SIG-M5 treated with dmso at 0.1 percent for 504 hours (cell line): ENCODE measurements around the gene CEACAM1.
"Not testable (repeated sequence)": the region's sequence is repeated elsewhere in the genome, so short reads cannot be mapped to it uniquely, and the experiment has no call there.

Source experiments
- DNase-seq: peaks from one replicate; lab custom pipeline; 2025; ENCODE audit not compliant: unreplicated experiment; lab: John Stamatoyannopoulos, UW

The CEACAM1 gene

DNA sequence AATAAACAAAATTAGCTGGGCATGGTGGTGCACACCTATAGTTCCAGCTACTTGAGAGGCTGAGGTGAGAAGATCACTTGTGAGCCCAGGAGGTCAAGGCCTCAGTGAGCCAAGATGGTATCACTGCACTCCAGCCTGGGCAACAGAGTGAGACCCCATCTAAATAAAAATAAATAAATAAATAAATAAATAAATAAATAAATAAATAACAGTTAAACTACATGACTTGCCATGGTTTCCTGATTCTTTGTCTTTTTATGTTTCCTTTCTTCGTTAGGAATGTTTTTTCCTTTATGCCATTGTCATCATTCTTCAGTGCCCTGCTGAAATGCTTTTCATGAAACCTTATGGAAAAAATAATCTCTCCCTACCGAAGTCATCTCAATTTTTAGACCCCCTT, 50.3 kb downstream of the CEACAM1 start:
- DNase-seq, result no peak

DNA sequence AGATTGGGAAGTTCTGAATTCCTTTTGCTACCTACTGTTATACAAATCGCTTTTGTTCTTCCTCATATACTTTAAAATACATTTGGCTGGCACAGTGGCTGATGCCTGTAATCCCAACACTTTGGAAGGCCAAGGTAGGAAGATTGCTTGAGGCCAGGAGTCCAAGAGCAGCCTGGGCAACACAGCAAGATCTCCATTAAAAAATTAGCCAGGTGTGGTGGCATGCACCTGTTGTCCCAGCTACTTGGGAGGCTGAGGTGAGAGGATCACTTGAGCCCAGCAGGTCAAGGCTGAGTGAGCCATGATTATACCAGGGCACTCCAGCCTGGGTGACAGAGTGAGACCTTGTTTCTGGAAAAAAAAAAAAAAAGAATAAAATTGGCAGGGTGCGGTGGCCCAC, 51.2 kb downstream of the CEACAM1 start:
- no peak for DNase-seq

- no peak for DNase-seq
These were observed 52.9 kb downstream of the CEACAM1 start for GRCh38 chr19:42475366-42475765.

GRCh38 chr19:42474743-42475142, 53.5 kb downstream of the CEACAM1 start:
- no peak for DNase-seq

GRCh38 chr19:42473686-42474085, 54.6 kb downstream of the CEACAM1 start:
- DNase-seq, result no peak

- no peak for DNase-seq
These were observed 55.7 kb downstream of the CEACAM1 start for GRCh38 chr19:42472402-42473147.

DNA sequence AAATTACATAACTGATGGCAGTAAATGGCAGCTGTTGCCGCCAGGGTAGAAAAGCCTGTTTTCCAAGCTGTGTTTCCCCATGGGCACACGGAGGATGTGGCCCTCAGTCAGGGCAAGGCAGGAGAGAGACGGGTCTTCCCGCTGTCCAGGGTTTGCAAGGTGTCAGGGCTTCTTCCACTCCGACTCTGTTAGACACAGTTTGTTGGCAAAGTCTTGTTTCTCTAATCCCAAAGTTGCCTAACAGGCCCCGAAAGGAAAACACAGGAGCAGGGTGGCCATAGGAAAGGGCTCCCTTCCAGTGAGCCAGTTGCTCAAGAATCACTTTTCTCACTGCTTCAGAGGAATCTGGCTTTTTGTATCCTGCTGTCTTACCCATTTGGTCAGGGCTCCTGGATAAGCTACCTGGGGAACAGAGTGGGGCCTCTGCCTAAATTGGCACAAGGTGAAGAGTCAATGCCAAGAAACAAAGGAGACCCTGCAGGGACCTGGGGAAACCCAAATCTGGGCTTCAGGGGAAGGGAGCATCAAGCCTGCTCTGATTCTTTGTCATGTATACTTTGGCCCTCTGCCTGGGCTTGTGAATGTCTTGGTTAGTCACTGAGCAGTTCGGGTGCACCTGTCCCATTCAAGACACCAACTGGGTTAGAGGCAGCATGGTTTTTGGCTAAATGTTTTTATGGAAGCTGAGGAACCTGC, 56.6 kb downstream of the CEACAM1 start:
- no peak for DNase-seq

GRCh38 chr19:42469311-42470235, 58.7 kb downstream of the CEACAM1 start:
- DNase-seq, result no peak

DNA sequence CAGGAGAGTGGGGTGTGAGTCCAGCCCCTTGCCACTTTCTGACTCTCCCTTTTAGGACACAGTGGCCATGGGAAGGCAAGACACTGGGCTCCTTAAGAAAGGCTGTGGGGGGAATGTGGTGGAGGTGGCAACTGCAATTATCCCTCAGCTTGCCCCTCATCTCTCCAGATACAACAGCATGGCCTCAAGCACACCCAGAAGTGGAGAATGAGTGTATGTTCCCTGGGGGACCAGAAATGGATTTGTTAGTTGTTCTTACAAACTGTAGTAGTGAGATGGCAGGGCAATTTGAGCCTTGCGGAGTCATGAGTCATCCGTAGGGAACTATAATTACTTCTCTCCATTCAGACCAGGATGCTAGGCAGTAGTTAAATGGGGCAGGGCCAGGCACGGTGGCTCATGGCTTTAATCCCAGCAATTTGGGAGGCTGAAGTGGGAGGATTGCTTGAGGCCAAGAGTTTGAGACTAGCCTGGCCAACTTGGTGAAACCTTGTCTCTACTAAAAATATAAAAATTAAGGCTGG, 59.9 kb downstream of the CEACAM1 start:
- no peak for DNase-seq

- DNase-seq, result no peak
These were observed 61.0 kb downstream of the CEACAM1 start for GRCh38 chr19:42467183-42467760.

DNA sequence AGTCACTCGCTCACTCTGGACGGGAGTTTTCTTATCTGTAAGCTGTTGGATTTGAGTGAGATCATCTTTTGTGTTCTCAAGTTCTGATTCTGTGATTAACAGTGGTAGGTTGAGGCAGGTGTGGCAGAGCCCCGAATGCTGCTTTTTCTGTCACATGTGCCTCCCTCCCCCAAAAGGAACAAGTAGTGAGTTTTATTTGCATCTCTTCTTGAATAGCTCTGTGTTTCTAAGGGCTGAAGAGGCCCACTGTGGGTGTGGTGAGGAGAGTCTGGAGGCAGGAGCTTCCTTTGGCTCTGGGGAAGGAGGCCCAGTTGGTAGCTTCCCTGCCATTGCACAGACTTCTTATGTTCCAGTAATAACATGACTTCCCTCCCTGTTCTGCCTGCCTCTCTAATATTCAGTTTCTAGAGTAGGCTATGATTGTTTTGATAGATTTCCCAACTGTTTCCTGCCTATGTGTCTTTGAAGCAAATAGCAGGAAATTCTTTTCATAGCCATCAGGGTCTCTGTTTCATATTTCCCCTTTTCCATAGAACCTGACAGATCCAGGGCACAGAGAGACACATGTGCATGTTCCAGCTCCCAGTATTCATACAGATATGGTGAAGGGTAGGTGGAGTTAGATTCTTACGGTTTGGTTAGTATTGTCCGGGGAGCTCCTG, 61.6 kb downstream of the CEACAM1 start:
- no peak for DNase-seq

DNA sequence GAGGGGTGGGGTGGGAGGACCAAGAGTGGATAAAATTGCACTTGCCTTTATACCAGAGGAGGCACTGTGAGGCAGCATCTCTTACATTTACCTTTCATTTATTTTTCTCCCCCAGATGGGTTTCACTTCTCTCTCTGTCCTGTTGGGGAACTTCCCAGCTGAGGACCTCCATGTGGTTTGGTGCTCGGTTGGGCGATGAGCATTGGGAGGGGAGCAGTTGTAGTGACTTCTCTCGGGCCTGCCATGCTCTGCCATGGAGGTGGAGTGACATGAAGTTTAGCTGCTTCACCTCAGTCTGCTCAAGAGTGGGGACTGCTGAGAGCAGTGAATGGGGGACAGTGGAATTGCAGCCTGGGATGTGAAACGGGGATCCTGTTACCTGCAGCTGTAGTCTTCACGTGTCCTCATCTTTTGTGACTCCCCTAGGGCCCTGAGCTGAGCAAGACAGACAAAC, 62.4 kb downstream of the CEACAM1 start:
- DNase-seq, result peak; percentile 36

GRCh38 chr19:42461700-42462324, 66.5 kb downstream of the CEACAM1 start:
- DNase-seq, result no peak

DNA sequence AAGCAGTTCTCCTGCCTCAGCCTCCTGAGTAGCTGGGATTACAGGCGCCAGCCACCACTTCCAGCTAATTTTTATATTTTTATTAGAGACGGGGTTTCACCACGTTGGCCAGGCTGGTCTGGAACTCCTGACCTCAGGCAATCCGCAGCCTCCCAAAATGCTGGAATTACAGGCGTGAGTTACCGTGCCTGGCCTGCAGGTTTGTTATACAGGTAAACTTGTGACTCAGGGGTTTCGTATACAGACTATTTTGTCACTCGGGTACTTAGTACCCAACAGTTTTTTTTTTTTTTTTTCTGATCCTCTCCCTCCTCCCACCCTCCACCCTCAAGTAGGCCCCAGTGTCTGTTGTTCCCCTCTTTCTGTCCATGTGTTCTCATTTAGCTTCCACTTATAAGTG, 67.0 kb downstream of the CEACAM1 start:
- DNase-seq, result not testable (repeated sequence)

DNA sequence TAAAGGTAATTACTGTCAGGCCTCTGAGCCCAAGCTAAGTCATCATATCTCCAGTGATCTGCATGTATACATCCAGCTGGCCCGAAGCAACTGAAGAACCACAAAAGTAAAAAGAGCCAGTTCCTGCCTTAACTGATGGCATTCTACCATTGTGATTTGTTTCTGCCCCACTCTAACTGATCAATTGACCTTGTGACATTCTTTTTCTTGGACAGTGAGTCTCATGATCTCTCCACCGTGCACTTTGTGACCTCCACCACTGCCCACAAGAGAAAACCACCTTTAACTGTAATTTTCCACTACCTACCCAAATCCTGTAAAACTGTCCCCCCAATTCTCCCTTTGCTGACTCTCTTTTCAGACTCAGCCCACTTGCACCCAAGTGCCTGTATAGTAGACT, 68.4 kb downstream of the CEACAM1 start:
- no peak for DNase-seq
